ACHN (cell line): Measurements from ENCODE around the gene CDYL2.

ENCODE experiments used
- DNase-seq: peaks from one replicate; pipeline ENCODE4 v3.0.0-alpha.2; 2015
- in situ Hi-C: cut with HindIII; loops from 2 replicates; pipeline ENCODE4 v1.10.0; 2017; ENCODE audit warnings: low sequenced_read_pairs, low pct_ligation_motif_present, low pct_unique_long_range_greater_than_20kb

Gene CDYL2, protein sequence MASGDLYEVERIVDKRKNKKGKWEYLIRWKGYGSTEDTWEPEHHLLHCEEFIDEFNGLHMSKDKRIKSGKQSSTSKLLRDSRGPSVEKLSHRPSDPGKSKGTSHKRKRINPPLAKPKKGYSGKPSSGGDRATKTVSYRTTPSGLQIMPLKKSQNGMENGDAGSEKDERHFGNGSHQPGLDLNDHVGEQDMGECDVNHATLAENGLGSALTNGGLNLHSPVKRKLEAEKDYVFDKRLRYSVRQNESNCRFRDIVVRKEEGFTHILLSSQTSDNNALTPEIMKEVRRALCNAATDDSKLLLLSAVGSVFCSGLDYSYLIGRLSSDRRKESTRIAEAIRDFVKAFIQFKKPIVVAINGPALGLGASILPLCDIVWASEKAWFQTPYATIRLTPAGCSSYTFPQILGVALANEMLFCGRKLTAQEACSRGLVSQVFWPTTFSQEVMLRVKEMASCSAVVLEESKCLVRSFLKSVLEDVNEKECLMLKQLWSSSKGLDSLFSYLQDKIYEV

DNA sequence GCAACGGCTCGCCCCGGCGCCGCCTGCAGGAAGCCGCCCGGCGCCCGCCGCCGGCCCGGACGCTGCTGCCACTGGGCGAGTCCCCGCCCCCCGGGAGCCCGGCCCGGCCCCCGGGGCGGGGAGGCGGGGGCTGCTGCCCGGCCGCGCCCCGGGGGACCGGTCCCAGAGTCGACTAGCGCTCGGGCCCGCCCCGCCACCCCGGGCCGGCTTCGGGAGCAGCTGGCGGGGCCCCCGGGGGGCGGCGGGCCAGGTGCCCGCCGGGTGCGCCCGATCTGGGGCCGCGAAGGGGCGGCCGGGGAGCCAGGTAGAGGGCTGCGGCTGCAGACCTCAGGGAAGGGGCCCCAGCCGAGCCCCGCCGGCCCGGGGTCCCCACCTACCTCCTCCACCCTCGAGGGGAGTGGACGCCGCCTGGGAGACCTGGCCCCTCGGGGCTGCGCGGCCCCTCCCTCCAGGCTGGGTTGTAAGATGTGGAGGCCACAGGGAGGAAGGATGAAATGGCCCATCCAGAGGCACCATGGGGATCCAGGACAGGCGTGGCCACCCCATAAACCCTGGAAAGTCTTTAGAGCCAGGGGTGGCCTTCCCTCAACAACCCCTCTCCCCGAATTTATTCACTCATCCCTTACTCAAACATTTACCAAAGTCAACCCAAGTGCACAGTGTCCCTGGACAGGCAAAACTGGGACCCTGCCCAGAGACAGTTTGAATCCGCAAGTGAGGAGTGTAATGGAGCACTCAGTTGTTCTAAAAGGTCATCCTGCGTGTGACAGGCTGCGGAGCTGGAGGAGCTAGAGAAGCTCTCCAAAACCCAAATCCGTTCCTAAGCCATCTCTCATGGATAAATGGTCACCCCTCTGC is at the start of gene CDYL2:
Gene CDYL2, minus strand, starts transcription at position 73 of the 858 bp plus-strand sequence. CDS start 425 bp downstream, outside the sequence.
- DNase-seq = peak; percentile 78
- in situ Hi-C loops = no loop called here

DNA sequence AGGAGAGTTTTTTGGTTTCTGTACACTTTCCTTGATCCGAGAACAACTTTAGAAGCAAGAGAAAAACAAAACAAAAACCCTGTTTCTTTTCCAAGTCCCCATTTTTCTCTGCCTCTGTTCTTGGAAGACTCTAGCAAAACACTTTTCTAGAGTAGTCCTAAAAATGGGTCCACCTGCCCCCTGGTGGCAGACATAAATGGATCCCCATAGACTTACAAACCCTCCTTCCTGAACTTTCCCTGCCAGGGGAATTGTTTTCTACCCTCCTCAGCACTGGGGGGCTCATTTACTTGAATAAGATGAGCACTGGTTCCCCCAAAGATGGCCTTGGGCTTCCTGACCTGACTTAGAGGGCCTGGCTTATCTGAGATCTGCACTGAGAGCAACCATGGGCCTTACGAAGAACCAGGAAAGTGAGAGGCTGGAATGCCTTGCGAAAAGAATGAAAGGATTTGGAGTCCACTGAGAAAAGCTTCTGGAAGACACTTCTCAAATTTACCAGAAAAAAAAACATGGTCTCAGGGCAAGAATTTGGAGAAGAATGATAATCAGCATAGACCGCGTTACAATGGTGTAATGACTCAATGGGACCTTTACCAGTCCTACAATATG is 48.0 kb upstream of the CDYL2 start:
- peak; percentile 51 for DNase-seq
- in situ Hi-C loops = no loop called here

DNA sequence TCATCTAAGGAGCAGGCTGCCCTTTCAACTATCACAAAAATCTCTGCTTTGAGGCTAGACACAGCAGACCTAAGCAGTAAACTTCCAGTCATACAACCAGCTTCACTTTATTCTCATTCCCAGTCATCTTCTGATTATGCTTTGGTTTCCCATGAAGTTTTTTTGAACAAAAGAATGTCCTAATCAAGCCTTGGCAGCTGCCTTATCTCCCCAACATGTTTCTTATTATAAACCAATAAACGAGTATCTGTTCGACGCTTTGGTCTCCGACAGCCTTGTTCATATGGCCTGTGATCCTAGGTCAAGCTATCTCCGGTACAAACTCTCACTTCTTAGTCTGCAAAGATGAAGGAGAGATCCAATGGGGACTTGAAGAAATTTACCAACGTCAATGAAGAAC is 47.4 kb upstream of the CDYL2 start:
- DNase-seq = no peak
- in situ Hi-C loops = no loop called here

DNA sequence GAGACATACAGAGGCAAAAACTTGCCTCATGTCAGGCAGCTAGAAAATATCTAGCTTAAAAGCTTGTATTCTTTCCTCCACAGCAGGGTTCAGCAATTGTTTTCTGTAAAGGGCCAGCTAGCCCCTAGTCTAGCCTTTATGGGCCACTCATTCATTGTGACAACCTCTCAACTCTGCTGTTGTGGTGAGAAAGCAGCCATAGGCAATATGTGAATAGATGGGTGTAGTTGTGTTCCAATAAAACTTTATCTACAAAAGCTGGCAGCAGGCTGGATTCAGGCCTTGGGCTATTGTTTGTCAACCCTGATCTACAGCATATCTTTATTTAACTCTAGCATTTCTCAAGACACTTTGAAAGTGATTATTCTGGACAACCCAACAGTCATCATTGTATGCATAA is 46.4 kb upstream of the CDYL2 start:
- in situ Hi-C loops = no loop called here
- no peak for DNase-seq

DNA sequence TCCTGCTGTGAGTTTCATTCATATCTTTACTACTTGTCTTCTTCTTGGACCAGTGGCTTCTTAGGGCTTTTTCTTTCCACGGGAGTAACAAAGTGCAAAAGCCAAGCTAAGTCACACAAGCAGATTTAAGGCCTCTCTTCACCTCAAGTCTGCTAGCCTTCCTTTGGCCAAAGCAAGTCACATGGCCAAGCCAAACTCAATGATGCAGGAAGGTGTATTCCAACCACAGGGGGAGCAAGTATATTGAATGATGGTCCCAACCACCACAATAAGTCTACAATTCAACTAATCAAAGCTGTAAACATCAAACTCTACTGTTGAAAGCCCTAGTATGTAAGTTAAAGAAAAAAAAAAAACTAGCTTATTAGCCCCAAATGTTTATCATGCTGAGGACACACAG is 44.5 kb upstream of the CDYL2 start:
- in situ Hi-C loops = no loop called here
- DNase-seq = no peak

DNA sequence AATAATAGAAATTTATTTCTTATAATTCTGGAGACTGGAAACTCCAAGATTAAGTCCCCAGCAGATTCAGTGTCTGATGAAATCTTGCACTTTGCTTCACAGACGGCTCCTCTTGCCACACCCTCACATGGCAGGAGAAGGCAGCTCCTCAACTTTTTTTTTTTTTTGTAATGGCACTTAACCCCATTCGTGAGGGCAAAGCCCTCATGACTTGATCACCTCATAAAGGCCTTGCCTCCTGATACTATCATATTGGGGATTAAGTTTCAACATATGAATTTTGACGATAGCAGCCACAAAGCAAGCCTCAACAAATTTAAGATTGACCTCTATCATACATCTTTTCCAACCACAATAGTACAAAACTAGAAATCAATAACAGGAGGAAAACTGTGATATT is 42.3 kb upstream of the CDYL2 start:
- DNase-seq = no peak
- in situ Hi-C loops = no loop called here

DNA sequence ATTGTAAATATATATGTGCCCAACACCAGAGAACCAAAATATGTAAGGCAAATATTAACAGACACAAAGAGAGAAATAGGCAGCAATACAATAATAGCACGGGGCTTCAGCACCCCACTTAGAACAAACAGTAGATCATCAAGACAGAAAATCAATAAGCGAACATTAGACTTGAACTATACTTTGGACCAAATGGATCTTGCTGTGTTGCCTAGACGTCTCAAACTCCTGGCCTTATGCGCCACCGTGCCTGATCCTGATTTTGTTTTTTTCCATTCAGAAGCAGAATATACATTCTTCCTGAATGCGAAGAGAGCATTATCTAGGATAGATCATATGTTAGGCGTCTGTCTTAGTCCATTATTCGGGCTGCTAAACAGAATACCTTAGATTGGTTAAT is 41.9 kb upstream of the CDYL2 start:
- DNase-seq = no peak
- in situ Hi-C loops = no loop called here

DNA sequence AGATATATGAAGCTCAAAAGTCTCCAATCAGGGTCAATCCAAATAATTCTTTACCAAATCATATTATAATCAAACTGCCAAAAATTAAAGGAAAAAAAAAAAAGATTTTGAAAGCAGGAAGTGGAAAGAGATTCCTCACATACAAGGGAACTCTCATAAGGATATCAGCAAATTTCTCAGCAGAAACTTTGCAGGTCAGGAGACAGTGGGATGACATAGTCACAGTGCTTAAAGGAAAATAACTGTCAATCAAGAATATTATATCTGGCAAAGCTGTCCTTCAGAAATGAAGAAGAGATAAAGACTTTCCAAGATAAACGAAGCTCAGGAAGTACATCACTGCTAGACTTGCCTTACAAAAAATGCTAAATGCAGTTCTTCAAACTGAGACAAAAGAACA is 40.0 kb upstream of the CDYL2 start:
- no peak for DNase-seq
- in situ Hi-C loops = no loop called here

DNA sequence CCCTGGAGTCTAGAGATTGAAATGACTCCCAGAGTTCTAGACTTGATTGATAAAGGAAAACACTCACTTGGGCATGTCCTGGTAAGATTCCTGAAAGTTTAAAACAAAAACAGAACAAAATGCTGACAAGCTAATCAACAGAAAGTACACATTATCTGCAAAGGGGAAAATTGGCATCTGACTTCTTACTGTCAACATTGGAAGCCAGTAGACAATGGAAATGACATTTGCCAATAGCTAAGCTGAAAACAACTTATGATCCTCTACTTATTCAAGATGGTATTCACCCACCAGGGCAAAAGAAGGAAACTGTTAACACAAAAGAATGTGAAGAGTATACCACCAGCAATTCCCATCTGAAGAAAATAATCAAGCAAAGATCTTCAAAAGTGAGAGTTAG is 36.8 kb upstream of the CDYL2 start:
- no peak for DNase-seq
- in situ Hi-C loops = no loop called here

DNA sequence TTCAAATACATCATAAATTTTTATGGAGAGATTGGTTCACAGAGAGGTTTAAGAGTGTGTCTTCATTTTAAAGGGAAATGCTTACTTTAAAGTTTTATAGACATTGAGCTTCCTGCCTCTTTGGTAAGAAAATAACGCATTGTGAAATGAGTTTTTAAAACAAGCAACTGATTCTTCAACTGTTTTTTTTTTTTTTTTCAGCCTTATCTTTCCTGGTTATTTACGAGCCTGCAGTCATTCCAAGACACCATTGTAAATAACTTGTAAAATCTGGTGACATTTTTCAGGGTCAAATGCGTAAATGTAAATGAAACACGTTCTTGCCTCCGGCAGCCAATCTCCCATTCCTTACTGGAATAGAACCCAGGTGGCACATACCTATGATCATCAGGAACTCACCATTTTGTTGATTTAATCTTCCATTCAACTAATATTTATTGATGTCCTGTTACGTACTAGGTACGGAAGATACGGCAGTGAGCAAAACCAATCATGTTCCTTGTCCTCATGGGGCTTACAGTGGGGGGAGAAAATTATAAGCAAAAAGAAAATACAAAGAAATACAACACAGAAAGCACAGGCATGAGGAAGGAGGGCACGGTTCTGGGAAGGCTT is 33.2 kb upstream of the CDYL2 start:
- DNase-seq = no peak
- in situ Hi-C loops = no loop called here

DNA sequence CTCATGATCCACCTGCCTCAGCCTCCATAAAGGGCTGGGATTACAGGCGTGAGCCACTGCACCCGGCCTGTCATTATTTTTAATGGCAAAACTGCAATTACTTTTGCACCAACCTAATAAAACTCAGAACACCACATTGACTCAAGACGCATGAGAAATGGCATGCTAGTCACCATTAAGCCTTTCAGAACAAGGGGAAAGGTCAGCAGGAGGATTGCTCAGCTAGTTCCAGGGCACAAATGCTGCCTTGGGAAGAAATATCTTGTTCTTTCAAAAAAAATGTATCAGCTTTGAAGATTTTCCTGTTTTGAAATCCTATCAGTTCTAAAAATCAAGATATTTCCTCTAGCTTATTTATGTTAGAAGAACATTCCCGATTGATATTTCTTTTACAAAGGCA is 32.4 kb upstream of the CDYL2 start:
- in situ Hi-C loops = no loop called here
- no peak for DNase-seq

DNA sequence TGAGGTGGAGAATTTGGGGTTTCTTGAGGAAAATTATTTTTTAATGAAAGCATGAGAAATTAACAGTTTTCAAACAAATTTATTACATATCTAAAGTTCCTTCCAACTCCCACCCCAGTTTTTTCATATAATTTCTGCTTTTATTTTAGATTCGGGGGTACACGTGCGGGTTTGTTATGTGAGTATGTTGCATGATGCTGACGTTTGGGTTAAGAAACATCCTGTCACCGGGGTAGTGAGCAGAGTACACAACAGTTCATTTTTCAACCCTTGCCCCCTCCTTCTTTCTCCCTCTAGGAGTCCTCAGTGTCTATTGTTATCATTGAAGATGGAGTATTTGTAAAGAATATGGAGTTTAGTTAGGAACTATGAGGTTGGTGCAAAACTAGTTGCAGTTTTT is 31.8 kb upstream of the CDYL2 start:
- DNase-seq = no peak
- in situ Hi-C loops = no loop called here

DNA sequence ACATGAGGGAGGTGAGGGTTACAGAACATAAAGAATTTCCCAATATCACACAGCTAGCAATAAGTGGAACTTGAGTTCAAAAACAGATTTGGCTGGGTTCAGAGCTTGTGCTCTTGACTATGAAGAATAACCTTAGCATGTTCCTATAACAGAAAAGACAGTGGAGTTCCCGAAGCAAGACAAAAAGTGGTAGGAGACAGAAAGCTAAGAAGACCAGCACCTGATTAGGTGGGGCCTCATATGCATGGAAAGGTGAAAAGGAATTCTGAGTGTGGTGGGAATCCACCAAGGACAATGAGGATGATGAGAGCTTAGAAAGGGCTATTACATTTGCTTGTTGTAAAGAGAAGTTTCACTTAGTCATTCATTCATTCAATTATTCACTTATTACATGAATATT is 26.6 kb upstream of the CDYL2 start:
- no peak for DNase-seq
- in situ Hi-C loops = no loop called here

DNA sequence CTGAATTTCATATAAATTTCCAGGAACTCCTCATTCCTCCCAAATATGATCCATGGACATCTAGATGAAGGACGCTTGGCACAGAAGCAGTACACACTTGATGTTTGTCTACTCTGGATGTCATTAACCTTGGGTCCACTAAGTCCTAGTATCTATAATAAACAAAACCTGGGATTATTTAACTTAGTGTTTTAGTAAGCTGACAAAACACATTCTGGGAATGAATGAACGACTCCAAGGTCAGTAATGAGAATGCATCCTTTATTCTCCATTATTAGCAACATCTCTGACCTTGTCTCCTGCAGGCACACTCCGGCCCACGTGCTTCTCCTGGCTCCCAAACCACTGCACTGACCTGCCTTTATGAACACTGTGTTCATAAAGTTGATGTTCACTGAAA is 24.1 kb upstream of the CDYL2 start:
- in situ Hi-C loops = no loop called here
- no peak for DNase-seq

DNA sequence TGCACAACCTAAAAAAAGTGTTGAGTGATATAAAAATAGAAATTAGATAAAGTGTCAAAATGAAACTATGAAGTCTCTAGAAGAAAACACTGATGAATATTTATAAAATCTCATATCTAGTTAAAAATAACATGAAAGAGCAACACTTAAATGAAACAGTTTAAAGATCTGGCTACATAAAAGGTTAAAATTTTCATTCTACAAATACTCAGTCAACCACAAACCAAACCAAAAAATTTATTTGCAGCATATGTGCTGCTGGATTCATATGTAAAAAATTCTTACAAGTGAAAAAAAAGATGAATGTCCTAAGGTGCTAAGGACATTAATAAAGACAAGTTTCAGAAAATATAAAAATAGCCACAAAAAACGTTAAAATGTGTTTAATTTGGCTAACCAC is 22.6 kb upstream of the CDYL2 start:
- in situ Hi-C loops = no loop called here
- DNase-seq = no peak

DNA sequence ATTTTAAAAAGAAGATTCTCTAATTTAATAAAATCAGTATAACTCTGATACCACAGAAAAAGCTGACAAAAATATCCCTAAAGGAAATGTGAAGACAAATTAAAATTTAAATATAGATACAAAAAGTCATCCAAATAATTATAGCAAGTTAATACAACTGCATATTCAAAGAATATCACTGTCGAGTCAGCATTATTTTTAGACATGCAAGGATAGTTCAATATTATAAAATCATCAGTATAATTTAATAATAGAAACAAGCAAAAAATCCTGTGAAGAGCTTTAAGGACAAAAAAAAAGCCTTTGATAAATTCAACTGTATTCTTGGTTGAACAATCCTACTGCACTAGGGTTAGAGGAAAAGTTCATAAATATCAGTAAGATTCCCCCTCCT is 21.0 kb upstream of the CDYL2 start:
- in situ Hi-C loops = no loop called here
- DNase-seq = no peak

DNA sequence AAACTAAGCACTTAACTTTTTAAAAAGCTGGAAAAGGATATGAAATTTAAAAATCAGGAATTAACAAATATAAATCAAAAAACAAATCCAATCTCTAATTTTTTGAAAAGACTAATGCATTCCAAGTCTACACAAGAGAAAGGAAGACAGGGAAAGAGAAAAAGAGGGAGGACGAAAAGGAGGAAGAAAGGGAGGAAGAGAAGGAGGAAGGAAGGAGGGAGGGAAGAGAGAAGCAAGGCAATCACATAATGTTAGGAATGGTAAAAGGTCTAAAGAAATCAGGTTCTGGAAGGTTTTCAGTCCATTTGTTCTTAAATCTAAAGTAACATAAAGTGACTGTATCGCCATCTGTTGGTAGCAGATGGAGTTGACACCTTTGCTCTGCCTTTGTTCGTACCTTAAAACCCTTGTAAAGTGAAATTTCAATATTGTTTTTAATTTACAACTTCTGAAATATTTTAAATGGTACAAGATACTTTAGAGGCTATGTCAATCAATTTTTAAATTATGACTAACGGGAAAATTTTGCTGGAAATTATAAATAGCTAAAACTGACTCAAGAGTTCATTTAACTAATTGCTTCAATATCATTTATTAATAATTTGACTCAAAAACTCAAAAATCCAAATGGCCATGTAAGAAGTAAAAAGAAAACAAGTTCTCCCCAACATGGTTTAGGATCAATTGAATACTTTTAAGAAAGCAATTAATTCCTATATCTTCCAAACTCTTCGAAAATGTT is 20.4 kb upstream of the CDYL2 start:
- DNase-seq = peak; percentile 73
- in situ Hi-C loops = no loop called here

DNA sequence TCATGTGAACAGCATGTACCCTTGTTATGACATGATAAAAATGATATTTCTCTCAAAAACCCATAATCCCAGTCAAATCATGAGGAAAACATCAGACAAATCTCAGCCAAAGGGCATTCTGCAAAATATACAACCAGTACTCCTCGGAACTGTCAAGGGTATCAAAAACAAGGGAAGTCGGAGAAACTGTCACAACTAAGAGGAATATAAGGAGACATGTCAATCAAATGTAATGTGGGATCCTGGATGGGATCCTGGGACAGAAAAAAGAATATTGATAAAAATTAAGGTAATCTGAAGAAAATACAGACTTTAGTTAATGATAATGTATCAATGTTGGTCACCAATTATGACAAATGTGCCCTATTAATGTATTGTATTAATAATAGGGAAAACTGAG is 15.6 kb upstream of the CDYL2 start:
- in situ Hi-C loops = no loop called here
- DNase-seq = no peak
